Cerebellar cortex (tissue), 1 donor: Measurements from ENCODE around the gene SCN2A.
"Not testable (repeated sequence)": the region's sequence is repeated elsewhere in the genome, so short reads cannot be mapped to it uniquely, and the experiment has no call there.

Experiments
- DNase-seq: peaks from one replicate; pipeline ENCODE4 v3.0.0-alpha.2; 2015; ENCODE audit warnings: low spot score

The SCN2A gene

GRCh38 chr2:165253178-165253577, 14.0 kb downstream of the SCN2A start:
- DNase-seq, result no peak

GRCh38 chr2:165256618-165257017, 17.4 kb downstream of the SCN2A start:
- DNase-seq, result no peak

GRCh38 chr2:165260347-165260746, 21.1 kb downstream of the SCN2A start:
- DNase-seq, result not testable (repeated sequence)

GRCh38 chr2:165268754-165269153, 29.5 kb downstream of the SCN2A start:
- no peak for DNase-seq

GRCh38 chr2:165273176-165273575, 34.0 kb downstream of the SCN2A start:
- no peak for DNase-seq

GRCh38 chr2:165274698-165275097, 35.5 kb downstream of the SCN2A start:
- DNase-seq, result peak; percentile 100

GRCh38 chr2:165275932-165276331, 36.7 kb downstream of the SCN2A start:
- DNase-seq, result no peak

- no peak for DNase-seq
These were observed 38.1 kb downstream of the SCN2A start for GRCh38 chr2:165277295-165277694.

GRCh38 chr2:165277860-165278656, 38.8 kb downstream of the SCN2A start:
- no peak for DNase-seq

- no peak for DNase-seq
These were observed 41.1 kb downstream of the SCN2A start for GRCh38 chr2:165280356-165280755.

- no peak for DNase-seq
These were observed 42.2 kb downstream of the SCN2A start for GRCh38 chr2:165281387-165281786.

GRCh38 chr2:165283342-165283741, 44.1 kb downstream of the SCN2A start:
- no peak for DNase-seq

- DNase-seq, result no peak
These were observed 48.0 kb downstream of the SCN2A start for GRCh38 chr2:165287094-165287778.

- DNase-seq, result no peak
These were observed 49.9 kb downstream of the SCN2A start for GRCh38 chr2:165289069-165289468.

GRCh38 chr2:165293440-165294420, 54.5 kb downstream of the SCN2A start:
- peak; percentile 98 for DNase-seq

GRCh38 chr2:165294912-165295311, 55.7 kb downstream of the SCN2A start:
- DNase-seq, result peak; percentile 92

- peak; percentile 65 for DNase-seq
These were observed 56.4 kb downstream of the SCN2A start for GRCh38 chr2:165295643-165296042.

GRCh38 chr2:165305391-165306096, 66.3 kb downstream of the SCN2A start:
- no peak for DNase-seq

GRCh38 chr2:165307317-165307716, 68.1 kb downstream of the SCN2A start:
- DNase-seq, result no peak

- no peak for DNase-seq
These were observed 72.7 kb downstream of the SCN2A start for GRCh38 chr2:165311949-165312348.

- DNase-seq, result no peak
These were observed 73.8 kb downstream of the SCN2A start for GRCh38 chr2:165312999-165313398.

GRCh38 chr2:165313509-165313908, 74.3 kb downstream of the SCN2A start:
- DNase-seq, result no peak
